GM23338 (cell line): ENCODE results near the gene PTPRE.

Experiments used
- CREB1 ChIP-seq: fragments of 250-450 bp; sonication (Bioruptor Pico); IDR thresholded peaks from 2 replicates; pipeline ENCODE4 v1.5.0; 2020; ENCODE audit warnings: low read depth, mild to moderate bottlenecking, moderate library complexity
- CTCF ChIP-seq, 2 experiments: fragments of 200-600 bp in 1 of 2; sonication (generic) in 1 of 2; conservative IDR thresholded peaks; 2 replicates each; pipeline versions ENCODE4 v1.5.1 to v1.6.1; 2016 to 2017; ENCODE audit warnings: antibody characterized with exemption in 2 of 2, low read depth in 2 of 2, mild to moderate bottlenecking in 2 of 2, moderate library complexity in 1 of 2
- EZH2 ChIP-seq: fragments of 200-600 bp; sonication (generic); IDR thresholded peaks from one replicate; pipeline ENCODE4 v1.8.0; 2017; ENCODE audit warnings: antibody characterized with exemption, mild to moderate bottlenecking, low read depth; ENCODE audit not compliant: unreplicated experiment
- JUNB ChIP-seq: IDR thresholded peaks from one replicate; pipeline ENCODE4 v1.6.1; 2016; ENCODE audit warnings: antibody characterized with exemption; ENCODE audit not compliant: unreplicated experiment
- POLR2AphosphoS5 ChIP-seq: IDR thresholded peaks from 2 replicates; pipeline ENCODE4 v1.6.1; 2016; ENCODE audit warnings: antibody characterized with exemption, low read depth
- REST ChIP-seq: IDR thresholded peaks from one replicate; pipeline ENCODE4 v1.6.1; 2018; ENCODE audit warnings: antibody characterized with exemption; ENCODE audit not compliant: unreplicated experiment
- ZNF114 ChIP-seq: fragments of 250-450 bp; sonication (Bioruptor Pico); IDR thresholded peaks from 2 replicates; pipeline ENCODE4 v1.5.0; 2020; ENCODE audit warnings: mild to moderate bottlenecking, moderate library complexity
- TF ChIP-seq, protein P1 (sequence below): IDR thresholded peaks from 2 replicates; pipeline ENCODE4 v1.6.1; 2016; ENCODE audit warnings: antibody characterized with exemption

- TF ChIP-seq ZNF114: no peak
- peak; percentile 39 to 65 for TF ChIP-seq CTCF (conservative IDR thresholded peaks at IDR 0.05; ENCODE audit: low read depth in 2 of 2)
- TF ChIP-seq CREB1 (CRISPR knock-in tag): no peak
- TF ChIP-seq EZH2: no peak
- TF ChIP-seq JUNB: no peak
- TF ChIP-seq, protein P1, sequence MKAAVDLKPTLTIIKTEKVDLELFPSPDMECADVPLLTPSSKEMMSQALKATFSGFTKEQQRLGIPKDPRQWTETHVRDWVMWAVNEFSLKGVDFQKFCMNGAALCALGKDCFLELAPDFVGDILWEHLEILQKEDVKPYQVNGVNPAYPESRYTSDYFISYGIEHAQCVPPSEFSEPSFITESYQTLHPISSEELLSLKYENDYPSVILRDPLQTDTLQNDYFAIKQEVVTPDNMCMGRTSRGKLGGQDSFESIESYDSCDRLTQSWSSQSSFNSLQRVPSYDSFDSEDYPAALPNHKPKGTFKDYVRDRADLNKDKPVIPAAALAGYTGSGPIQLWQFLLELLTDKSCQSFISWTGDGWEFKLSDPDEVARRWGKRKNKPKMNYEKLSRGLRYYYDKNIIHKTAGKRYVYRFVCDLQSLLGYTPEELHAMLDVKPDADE: no peak
- no peak for TF ChIP-seq POLR2AphosphoS5
- no peak for TF ChIP-seq REST
Observed at GRCh38 chr10:127973791-127974311, 66.9 kb downstream of the PTPRE start.
